HG03064 (cell line): ENCODE data around the gene ZNF146.
"Not testable (repeated sequence)": the region's sequence is repeated elsewhere in the genome, so short reads cannot be mapped to it uniquely, and the experiment has no call there.

Experiments used
- ATAC-seq: cut with Tn5 transposase; IDR thresholded peaks from one replicate; pipeline ENCODE4 v1.9.1; 2021; ENCODE audit warnings: low read depth; ENCODE audit not compliant: unreplicated experiment

The ZNF146 gene

DNA sequence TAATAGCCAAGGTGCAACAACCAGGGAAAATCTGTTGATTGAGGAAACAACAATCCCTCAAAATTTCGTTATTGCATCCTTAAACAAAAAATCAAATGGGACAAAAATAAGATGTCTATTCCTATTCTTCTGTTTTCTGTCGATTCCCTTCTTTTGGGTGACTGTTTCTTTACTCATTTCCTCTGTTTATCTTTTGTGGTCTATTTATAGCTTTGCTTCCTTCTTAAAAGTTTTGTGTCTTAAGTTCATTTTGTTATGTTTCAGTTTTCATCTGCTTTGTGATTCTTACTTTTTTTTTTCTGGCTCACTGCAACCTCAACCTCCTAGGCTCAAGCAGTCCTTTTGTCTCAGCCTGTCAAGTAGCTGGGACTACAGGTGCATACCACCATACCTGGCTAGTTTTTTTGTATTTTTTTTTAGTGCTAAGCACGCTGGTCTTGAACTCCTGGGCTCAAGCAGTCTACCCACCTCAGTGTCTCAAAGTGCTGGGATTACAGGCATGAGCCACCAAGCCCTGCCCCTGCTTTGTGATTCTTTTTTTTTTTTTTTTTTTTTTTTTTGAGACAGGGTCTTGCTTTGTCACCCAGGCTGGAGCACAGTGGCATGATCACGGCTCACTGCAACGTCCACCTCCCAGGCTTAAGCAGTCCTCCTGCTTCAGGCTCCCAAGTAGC, 10.4 kb downstream of the ZNF146 start:
- ATAC-seq = no peak

DNA sequence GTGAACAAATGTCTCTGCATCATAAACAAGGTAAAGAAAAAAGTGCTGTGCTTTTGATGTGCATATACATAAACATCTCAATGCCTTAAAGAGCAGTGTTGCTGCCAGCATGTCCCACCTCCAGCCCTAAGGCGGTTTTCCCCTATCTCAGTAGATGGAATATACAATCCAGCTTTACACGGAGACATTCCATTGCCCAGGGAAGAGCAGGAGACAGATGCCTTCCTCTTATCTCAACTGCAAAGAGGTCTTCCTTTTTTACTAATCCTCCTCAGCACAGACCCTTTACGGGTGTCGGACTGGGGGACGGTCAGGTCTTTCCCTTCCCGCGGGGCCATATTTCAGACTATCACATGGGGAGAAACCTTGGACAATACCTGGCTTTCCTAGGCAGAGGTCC, 18.7 kb downstream of the ZNF146 start:
- not testable (repeated sequence) for ATAC-seq

DNA sequence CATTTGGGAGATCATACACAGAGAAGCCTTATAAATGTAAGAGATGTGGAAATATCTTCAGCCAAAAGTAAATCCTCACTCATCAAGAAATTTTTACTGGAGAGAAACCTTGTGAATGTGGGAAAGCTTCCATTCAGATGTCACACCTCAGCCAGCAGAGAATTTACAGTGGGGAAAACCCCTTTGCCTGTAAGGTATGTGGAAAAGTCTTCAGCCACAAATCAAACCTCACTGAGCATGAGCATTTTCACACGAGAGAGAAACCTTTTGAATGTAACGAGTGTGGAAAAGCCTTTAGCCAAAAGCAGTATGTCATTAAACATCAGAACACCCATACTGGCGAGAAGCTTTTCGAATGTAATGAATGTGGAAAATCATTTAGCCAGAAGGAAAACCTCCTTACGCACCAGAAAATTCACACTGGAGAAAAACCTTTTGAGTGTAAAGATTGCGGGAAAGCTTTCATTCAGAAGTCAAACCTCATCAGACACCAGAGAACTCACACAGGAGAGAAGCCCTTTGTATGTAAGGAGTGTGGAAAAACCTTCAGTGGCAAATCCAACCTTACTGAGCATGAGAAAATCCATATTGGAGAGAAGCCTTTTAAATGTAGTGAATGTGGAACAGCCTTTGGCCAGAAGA, 21.5 kb downstream of the ZNF146 start:
- ATAC-seq = no peak

DNA sequence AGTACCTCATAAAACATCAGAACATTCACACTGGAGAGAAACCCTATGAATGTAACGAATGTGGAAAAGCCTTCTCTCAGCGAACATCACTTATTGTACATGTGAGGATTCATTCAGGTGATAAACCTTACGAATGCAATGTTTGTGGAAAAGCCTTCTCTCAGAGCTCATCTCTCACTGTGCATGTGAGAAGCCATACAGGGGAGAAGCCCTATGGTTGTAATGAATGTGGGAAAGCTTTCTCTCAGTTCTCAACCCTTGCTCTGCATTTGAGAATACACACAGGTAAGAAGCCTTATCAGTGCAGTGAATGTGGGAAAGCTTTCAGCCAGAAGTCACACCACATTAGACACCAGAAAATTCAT, 22.0 kb downstream of the ZNF146 start:
- ATAC-seq = no peak

DNA sequence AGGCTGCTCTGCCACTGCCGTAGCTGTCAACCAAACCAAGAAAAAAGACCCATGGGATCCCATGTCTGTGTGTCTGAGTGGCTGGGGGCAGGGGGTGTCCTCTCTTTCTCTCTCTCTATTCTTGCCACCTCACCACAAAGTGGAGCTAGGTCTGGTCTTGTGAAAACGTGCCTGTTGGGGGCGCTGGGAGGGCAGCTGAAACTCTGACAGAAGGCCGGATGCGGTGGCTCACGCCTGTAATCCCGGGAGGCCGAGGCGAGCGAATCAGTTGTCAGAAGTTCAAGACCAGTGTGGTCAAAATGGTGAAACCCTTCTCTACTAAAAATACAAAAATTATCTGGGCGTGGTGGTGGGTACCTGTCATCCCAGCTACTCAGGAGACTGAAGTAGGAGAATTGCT, 29.2 kb downstream of the ZNF146 start:
- ATAC-seq = no peak

DNA sequence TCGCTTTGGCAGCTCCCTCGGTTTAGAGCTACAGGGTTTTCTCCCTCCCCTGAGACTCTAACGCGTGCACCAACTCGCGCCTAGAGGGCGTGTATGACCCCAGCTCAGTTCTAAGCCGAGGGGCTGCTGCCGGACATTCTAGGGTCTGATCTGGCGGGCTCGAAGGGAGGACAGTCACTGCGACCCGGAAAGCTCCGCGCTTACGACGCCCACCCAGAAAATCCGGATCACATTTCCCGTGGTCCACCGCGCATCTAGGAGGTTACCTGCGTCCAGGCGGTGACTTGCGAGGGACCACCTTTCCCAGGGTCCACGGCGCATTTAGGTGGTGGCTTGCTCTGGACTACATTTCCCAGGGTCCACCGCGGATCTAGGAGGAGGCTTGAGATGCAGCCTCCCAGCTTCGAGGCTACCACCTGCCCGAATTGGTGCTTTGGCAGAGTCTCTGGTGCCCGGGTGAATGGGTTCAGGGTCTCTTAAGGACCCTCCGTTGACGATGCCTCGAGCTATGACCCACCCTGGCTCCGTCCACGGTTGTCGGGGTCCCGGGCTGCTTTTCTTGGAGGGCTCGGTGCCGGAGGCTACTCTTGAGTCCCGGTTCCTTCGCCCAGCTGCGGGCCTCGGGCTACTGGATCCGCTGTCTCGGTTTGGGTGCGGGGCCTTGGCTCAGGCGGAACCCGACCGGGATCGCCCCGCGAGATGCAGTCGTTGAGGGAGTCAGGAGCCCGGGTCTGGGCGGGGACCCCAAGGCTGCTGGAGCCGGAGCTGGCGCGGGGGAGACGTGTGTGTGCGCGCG, 30.5 kb downstream of the ZNF146 start:
- ATAC-seq = no peak

DNA sequence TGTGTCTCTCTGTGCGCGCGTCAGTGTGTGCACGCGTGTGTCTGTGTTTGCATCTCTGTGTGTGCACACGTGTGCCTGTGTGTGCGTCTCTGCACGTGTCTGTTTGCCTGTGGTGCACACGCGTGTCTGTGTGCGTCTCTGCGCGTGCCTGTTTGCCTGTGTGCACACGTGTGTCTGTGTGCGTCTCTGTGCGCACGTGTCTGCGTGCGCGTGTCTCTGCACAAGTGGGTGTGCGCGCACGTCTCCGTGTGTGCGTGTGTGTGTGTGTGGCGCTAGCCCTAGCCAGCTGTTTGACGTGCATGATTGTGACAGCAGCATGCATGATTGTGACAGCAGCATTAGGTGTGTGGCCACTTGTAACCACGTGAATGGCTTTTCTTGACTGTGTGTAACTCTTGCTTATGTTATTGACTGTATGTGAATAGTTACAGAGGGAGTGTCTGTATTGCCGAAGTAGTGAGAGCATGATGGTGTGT, 31.1 kb downstream of the ZNF146 start:
- no peak for ATAC-seq

DNA sequence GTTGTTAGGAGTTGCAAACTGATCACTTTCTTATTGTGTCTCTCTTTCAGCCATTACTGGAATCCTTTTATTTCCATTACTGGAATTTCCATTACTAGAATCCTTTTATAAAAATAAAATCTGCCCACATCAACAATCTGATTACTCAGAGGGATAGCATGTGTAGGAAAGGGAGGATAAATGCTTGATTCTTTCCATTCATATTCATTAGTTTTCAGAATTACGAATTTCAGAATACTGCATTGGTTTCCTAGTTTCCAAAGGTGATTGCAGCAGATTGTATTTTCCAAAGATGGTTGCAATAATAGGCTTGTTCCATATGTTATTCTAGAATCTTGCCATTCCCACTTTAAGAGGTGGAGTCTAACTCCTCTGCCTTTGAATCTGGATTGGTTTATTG, 37.1 kb downstream of the ZNF146 start:
- ATAC-seq = no peak

DNA sequence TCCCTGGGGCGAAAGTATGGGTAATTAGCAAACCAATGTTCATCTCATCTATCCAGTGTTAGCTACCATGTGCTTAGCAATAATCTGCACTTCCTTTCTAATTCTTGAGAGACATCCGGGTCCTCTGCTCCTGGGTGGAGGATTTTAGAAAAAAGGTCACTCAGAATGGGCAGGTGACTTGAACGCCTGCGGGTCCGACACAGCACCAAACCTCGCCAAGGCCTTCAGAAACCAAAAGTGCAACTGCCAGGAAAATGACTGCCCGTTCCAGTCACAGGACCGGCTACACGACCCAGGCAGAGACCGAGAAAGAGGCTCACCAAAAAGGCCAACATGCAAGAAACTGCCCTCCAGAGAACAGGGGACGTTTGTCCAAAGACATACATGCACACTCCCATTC, 39.9 kb downstream of the ZNF146 start:
- ATAC-seq = no peak

DNA sequence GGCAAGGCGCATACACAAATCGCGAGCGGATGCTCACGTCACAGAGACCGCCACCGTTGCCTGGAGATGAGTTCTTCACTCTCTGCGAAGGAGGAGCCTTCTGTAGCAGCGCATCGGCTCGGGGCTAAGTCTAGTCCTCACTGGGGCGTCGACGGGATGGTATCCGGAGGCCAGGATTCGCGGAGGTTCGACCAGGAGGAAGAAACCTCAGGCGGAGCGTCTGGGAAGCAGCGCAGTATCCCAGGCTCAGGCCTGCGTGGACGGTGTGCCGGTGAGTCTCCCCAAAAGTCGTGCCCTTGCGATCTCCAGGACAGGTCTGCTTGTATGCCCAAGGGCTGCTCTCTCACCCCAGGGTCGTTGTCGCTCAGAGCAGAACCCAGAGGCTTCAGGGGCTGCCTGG, 40.4 kb downstream of the ZNF146 start:
- no peak for ATAC-seq

DNA sequence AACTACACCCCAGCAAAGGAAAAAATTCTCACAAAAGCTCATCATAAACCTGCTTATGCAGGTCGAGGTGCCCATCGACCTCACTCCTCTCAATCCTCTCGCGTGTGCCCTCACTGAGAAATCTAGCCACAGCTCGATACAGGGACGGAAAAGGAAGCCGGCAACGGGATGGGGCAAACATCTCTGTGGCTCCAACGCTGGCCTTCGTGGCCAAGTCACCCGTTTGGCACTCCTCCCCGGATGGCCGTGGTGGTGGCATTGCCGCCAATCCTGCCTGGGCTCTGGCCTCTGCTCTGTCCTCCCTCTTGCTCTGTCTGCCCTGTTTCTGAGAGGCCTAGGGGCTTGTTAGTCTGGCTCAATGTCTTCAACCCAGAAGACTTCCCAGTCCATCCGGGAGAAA, 41.2 kb downstream of the ZNF146 start:
- ATAC-seq = no peak

DNA sequence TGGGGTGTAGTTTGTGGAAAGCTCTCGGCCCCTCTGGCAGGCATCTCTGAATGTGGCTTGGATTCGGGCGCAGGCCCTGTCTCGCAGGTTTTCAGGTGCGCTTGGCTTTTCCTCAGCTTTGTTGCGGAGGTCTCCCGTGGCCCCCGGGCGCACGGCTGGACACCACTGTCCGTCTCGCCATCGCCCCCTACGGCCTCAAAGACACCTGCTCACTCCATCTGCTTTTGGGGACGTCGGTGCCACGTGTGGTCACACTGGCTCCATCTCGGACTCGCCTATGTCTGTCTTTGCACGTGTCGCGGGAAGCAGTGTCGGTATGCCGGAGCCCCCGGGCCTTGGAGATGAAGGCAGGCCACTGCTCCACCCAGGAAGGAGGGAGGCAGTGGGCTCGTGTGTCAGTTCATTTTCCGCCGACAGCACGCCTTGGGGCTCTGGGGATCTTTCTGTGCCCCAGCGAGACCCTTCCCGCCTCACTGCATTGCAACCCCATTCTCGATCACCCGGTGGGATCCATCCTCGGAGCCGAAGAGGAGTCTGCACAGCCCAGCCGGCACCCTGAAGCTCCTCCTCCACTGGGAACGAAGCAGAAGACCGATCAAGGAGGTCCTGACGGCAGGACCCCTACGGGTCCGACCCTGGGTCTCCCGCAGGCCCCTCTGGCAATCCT, 42.1 kb downstream of the ZNF146 start:
- ATAC-seq = no peak

DNA sequence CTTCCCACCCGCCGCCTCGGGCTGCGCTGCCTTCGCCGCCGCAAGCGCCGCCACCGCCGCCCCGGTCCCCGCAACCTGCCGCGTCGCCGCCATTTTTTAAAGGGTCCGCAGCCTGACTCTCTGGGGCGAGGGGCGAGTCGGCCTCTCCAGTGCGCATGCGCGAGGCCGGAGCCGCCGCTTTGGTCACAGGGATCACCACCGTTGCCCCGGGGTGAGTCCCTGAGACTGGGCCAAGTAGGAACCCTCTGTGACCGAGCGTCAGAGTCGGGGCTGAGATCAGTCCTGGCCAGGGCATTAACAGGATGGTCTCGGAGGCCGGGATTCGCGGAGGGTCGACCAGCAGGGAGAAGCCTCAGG, 42.6 kb downstream of the ZNF146 start:
- ATAC-seq = no peak

DNA sequence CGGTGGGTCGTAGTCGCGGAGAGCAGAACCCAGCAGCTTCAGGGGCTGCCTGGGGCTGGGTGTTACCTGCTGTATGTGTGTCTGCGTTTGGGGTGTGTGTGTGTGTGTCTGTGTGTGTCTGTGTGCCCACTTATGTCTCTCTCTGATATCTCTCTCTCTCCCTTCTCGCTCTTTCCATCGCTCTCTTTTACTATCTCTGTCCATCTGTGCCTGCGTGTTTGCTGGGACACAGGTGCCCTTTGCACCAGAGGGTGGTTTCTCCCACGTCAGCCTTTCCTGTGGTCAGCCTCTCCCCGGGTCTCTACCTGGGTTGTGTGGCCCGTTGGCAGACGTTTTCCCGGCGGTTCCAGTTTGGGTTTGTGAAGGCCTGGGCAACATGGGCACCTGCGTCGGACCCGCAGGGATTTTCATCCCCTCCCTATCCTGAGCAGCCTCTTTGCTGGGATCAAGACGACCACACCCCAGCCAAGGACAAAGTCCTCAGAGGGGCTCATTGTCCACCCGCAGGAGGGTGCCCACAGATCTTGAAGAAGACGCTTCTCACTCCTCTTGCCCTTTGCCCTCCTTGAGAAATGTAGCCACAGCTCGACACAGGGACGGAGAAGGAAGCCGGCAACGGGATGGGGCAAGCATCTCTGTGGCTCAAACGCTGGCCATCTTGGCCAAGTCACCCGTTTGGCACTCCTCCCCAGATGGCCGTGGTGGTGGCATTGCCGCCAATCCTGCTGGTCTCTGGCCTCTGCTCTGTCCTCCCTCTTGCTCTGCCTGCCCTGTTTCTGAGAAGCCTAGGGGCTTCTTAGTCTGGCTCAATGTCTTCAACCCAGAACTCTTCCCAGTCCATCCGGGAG, 43.3 kb downstream of the ZNF146 start:
- no peak for ATAC-seq

DNA sequence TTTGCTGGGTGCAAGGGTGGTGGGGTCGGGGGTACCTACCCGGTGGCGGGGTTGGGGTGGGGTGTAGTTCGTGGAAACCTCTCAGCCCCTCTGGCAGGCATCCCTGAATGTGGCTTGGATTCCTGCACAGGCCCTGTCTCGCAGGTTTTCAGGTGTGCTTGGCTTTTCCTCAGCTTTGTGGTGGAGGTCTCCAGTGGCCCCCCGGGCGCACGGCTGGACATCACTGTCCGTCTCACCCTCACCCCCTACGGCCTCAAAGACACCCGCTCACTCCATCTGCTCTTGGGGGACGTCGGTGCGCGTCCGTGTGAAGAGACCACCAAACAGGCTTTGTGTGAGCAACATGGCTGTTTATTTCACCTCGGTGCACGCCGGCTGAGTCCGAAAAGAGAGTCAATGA, 44.3 kb downstream of the ZNF146 start:
- ATAC-seq = no peak

DNA sequence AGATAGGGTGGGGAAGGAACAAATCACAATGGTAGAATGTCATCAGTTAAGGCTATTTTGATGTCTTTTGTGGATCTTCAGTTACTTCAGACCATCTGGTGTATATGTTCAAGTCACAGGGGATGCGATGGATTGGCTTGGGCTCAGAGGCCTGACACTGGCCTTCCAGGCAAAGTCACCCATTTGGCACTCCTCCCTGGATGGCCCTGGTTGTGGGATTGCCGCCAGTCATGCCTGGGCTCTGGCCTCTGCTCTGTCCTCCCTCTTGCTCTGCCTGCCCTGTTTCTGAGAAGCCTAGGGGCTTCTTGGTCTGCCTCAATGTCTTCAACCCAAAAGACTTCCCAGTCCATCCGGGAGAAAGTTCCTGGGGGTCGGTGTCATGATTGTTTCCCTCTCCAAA, 50.2 kb downstream of the ZNF146 start:
- no peak for ATAC-seq

DNA sequence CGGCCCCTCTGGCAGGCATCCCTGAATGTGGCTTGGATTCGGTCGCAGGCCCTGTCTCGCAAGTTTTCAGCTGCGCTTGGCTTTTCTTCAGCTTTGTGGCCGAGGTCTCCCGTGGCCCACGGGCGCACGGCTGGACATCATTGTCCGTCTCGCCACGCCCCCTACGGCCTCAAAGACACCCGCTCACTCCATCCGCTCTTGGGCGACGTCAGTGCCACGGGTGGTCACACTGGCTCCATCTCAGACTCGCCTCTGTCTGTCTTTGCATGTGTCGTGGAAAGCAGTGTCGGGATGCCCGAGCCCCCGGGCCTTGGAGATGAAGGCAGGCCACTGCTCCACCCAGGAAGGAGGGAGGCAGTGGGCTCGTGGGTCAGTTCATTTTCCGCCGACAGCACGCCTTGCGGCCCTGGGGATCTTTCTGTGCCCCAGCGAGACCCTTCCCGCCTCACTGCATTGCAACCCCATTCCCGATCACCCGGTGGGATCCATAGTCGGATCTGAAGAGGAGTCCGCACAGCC, 51.0 kb downstream of the ZNF146 start:
- ATAC-seq = no peak

DNA sequence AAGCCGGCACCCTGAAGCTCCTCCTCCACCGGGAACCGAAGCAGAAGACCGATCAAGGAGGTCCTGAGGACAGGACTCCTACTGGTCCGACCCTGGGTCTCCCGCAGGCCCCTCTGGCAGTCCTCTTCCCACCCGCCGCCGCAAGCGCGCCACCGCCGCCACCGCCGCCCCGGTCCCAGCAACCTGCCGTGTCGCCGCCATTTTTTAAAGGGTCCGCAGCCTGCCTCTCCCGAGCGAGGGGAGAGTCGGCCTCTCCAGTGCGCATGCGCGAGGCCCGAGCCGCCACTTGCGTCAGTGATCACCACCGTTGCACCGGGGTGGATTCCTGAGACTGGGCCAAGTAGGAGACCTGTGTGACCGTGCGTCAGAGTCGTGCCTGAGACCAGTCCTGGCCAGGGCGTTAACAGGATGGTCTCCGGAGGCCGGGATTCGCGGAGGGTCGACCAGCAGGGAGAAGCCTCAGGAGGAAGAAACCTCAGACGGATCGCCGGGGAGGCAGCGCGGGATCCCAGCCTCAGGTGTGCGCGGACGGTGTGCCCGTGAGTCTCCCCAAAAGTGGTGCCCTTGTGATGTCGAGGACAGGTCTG, 51.6 kb downstream of the ZNF146 start:
- no peak for ATAC-seq

DNA sequence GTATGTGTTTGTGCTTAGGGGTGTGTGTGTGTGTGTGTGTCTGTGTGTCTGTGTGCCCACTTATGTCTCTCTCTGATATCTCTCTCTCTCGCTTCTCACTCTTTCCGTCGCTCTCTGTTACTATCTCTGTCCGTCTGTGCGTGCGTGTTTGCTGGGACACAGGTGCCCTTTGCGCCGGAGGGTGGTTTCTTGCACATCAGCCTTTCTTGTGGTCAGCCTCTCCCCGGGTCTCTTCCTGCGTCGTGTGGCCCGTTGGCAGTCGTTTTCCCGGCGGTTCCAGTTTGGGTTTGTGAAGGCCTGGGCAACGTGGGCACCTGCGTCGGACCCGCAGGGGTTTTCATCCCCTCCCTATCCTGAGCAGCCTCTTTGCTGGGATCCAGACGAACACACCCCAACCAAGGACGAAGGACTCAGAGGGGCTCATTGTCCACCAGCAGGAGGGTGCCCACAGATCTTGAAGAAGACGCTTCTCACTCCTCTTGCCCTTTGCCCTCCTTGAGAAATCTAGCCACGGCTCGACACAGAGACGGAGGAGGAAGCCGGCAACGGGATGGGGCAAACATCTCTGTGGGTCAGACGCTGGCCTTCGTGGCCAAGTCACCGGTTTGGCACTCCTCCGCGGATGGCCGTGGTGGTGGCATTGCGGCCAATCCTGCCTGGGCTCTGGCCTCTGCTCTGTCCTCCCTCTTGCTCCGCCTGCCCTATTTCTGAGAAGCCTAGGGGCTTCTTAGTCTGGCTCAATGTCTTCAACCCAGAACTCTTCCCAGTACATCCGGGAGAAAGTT, 52.3 kb downstream of the ZNF146 start:
- no peak for ATAC-seq
